Adrenal gland (tissue), 5 donors: ENCODE results near the gene STAT5B.
"Not testable (repeated sequence)": the region's sequence is repeated elsewhere in the genome, so short reads cannot be mapped to it uniquely, and the experiment has no call there.

Experiments used
- CTCF ChIP-seq, 6 experiments: fragments of 450-650 bp in 4 of 6; fragments of 200-600 bp in 2 of 6; sonication (generic) in 1 of 6; IDR thresholded peaks; 1 replicate in 5 of 6; 2 replicates in 1 of 6; pipeline versions ENCODE4 v1.5.1 to v1.8.0; 2016 to 2021; ENCODE audit warnings: antibody characterized with exemption in 6 of 6, mild to moderate bottlenecking in 2 of 6, moderate library complexity in 1 of 6
- POLR2A ChIP-seq, 2 donors: fragments of 450-650 bp; IDR thresholded peaks; one replicate each; pipeline ENCODE4 v1.6.1; 2017; ENCODE audit warnings: antibody characterized with exemption in 2 of 2, mild to moderate bottlenecking in 2 of 2, moderate library complexity in 1 of 2
- donor health status: DM: no; HTN: no; CAD: no.

- not testable (repeated sequence) for TF ChIP-seq POLR2A, CTCF (IDR thresholded peaks at IDR 0.05)
Measured at GRCh38 chr17:42299913-42300312, 23.7 kb upstream of the STAT5B start.
